Left cardiac atrium (tissue), 4 donors: ENCODE measurements around the gene PAX5. TPM values are rescaled to one million over a fixed set of nuclear protein-coding genes. Genes with fewer than 3 reads are reported as not detected.

Experiments used
- ATAC-seq, 2 donors: fragments of 200-7000 bp; cut with Tn5 transposase; one replicate each; pipeline ENCODE4 v1.9.1; 2020; ENCODE audit warnings: mild to moderate bottlenecking in 2 of 2, moderate library complexity in 2 of 2
- DNase-seq: peaks from one replicate; pipeline ENCODE4 v3.0.0-alpha.2; 2020
- intact Hi-C, 2 donors: fragments of 100-400 bp; cut with DNase I; formaldehyde crosslinking; loops; one replicate each; pipeline versions ENCODE4 v1.14.1 to v1.15.1; 2022 to 2023
- total RNA-seq, 2 donors: library from RNA; stranded (reverse); fragmentation: NEBNext Ultra II Directional; extraction: Animal tissue kit (Norgen Biotek cat#: 25700); gene quantifications; one replicate each; pipeline ENCODE4 v1.2.1, GENCODE V29; 2021
- donor health status: DM: no; HTN: yes; CAD: no.
- donor health status: DM: no; HTN: yes; CAD: no; lungs with severe emphysema.
- donor health status: DM: yes; HTN: yes; CAD: no.
- donor health status: Dilated cardiomyopathy.

Gene PAX5
- total RNA-seq, 2 donors from 2014 or later = 0.09 to 0.10 TPM

- intact Hi-C loops = no loop called here
- no peak for ATAC-seq
- DNase-seq = no peak
Observed at GRCh38 chr9:37038943-37039464, 4.9 kb upstream of the PAX5 start.

- no peak for ATAC-seq
- no peak for DNase-seq
- intact Hi-C loops = no loop called here
Observed at GRCh38 chr9:37038302-37038942, 4.4 kb upstream of the PAX5 start.

- intact Hi-C loops = no loop called here
- ATAC-seq (peak in 1 of 2 donors; percentile 44), DNase-seq (no peak)
Observed at GRCh38 chr9:37037503-37038301, 3.6 kb upstream of the PAX5 start.

- intact Hi-C loops = no loop called here
- ATAC-seq = peak; percentile 76 to 82
- peak; percentile 46 for DNase-seq
Observed at GRCh38 chr9:37036776-37037502, 2.9 kb upstream of the PAX5 start.

- DNase-seq (no peak), ATAC-seq (peak; percentile 15 to 29)
- intact Hi-C loops = no loop called here
Observed at GRCh38 chr9:37036371-37036775, 2.3 kb upstream of the PAX5 start.

GRCh38 chr9:37035648-37036370 is 1.7 kb upstream of the PAX5 start:
- no peak for ATAC-seq
- intact Hi-C loops = no loop called here
- DNase-seq = no peak

GRCh38 chr9:37034938-37035647 is 1.0 kb upstream of the PAX5 start:
- intact Hi-C loops = no loop called here
- DNase-seq (no peak), ATAC-seq (no peak)

- no peak for DNase-seq
- ATAC-seq = peak; percentile 29 to 30
- intact Hi-C loops = no loop called here
Observed at GRCh38 chr9:37034305-37034937, 353 bp upstream of the PAX5 start.

GRCh38 chr9:37033141-37033540 is 927 bp downstream of the PAX5 start:
- intact Hi-C loops = no loop called here
- DNase-seq (no peak), ATAC-seq (no peak)

- intact Hi-C loops = no loop called here
- ATAC-seq (no peak), DNase-seq (no peak)
Observed at GRCh38 chr9:37032713-37033112, 1.4 kb downstream of the PAX5 start.

GRCh38 chr9:37031902-37032301 is 2.2 kb downstream of the PAX5 start:
- DNase-seq (no peak), ATAC-seq (no peak)
- intact Hi-C loops = no loop called here

- ATAC-seq (no peak), DNase-seq (no peak)
- intact Hi-C loops = no loop called here
Observed at GRCh38 chr9:37031081-37031480, 3.0 kb downstream of the PAX5 start.

GRCh38 chr9:37030611-37030939 is 3.5 kb downstream of the PAX5 start:
- DNase-seq = no peak
- intact Hi-C loops = no loop called here

GRCh38 chr9:37029776-37030610 is 4.1 kb downstream of the PAX5 start:
- ATAC-seq (no peak), DNase-seq (no peak)
- intact Hi-C loops = no loop called here

More at GRCh38 chr9:37030611-37030939, 3.5 kb downstream of the PAX5 start:
- no peak for ATAC-seq

GRCh38 chr9:37029304-37029775 is 4.7 kb downstream of the PAX5 start:
- intact Hi-C loops = no loop called here
- DNase-seq = no peak
- ATAC-seq = no peak

GRCh38 chr9:37028420-37029031 is 5.5 kb downstream of the PAX5 start:
- intact Hi-C loops = no loop called here
- ATAC-seq (no peak), DNase-seq (no peak)
